Glutamatergic neuron (in vitro differentiated cells): Measurements from ENCODE around the gene NECAB2. TPM values are rescaled to one million over a fixed set of nuclear protein-coding genes. Genes with fewer than 3 reads are reported as not detected.

Source experiments
- DNase-seq: peaks from one replicate; pipeline ENCODE4 v3.0.0; 2022
- H3K27ac Mint-ChIP-seq: one replicate; pipeline ENCODE4 v1.8.0; 2020; ENCODE audit warnings: mild to moderate bottlenecking, mixed read lengths, inconsistent platforms; ENCODE audit not compliant: unreplicated experiment
- H3K27me3 Mint-ChIP-seq: one replicate; pipeline ENCODE4 v1.8.0; 2020; ENCODE audit warnings: mild to moderate bottlenecking, moderate library complexity, mixed read lengths, inconsistent platforms; ENCODE audit not compliant: unreplicated experiment
- H3K36me3 Mint-ChIP-seq: one replicate; pipeline ENCODE4 v1.8.0; 2020; ENCODE audit warnings: mild to moderate bottlenecking, mixed read lengths, inconsistent platforms; ENCODE audit not compliant: unreplicated experiment
- H3K4me1 Mint-ChIP-seq: one replicate; pipeline ENCODE4 v1.8.0; 2020; ENCODE audit warnings: mild to moderate bottlenecking, low read depth, mixed read lengths, inconsistent platforms; ENCODE audit not compliant: unreplicated experiment
- H3K4me3 Mint-ChIP-seq: one replicate; pipeline ENCODE4 v1.8.0; 2020; ENCODE audit warnings: mild to moderate bottlenecking, mixed read lengths, inconsistent platforms; ENCODE audit not compliant: unreplicated experiment
- H3K9me3 Mint-ChIP-seq: one replicate; pipeline ENCODE4 v1.8.0; 2020; ENCODE audit warnings: mild to moderate bottlenecking, moderate library complexity, mixed read lengths, inconsistent platforms; ENCODE audit not compliant: unreplicated experiment
- CTCF ChIP-seq: fragments of 200-600 bp; sonication (generic); IDR thresholded peaks from one replicate; pipeline ENCODE4 v1.5.0; 2021; ENCODE audit not compliant: partially characterized antibody, unreplicated experiment
- total RNA-seq: library from RNA; stranded (reverse); fragmentation: NEBNext Ultra II Directional; extraction: Animal tissue kit (Norgen Biotek cat#: 25700); gene quantifications from one replicate; pipeline ENCODE4 v1.2.1, GENCODE V29; 2021; ENCODE audit not compliant: unreplicated experiment

NECAB2 gene
- total RNA-seq, 1 donor from 2014 or later = 112 TPM

GRCh38 chr16:83952587-83952939, 15.5 kb upstream of the NECAB2 start:
- Mint-ChIP-seq H3K4me3 (no peak overlapping the region), H3K27ac (no peak overlapping the region), H3K27me3 (peaks cover 5% of the 10 kb centered on the region), H3K4me1 (peaks cover 3% of the 10 kb centered on the region), H3K36me3 (peaks cover 4% of the 10 kb centered on the region), H3K9me3 (peaks cover 6% of the 10 kb centered on the region)
- no peak for DNase-seq
- no peak for TF ChIP-seq CTCF

DNA sequence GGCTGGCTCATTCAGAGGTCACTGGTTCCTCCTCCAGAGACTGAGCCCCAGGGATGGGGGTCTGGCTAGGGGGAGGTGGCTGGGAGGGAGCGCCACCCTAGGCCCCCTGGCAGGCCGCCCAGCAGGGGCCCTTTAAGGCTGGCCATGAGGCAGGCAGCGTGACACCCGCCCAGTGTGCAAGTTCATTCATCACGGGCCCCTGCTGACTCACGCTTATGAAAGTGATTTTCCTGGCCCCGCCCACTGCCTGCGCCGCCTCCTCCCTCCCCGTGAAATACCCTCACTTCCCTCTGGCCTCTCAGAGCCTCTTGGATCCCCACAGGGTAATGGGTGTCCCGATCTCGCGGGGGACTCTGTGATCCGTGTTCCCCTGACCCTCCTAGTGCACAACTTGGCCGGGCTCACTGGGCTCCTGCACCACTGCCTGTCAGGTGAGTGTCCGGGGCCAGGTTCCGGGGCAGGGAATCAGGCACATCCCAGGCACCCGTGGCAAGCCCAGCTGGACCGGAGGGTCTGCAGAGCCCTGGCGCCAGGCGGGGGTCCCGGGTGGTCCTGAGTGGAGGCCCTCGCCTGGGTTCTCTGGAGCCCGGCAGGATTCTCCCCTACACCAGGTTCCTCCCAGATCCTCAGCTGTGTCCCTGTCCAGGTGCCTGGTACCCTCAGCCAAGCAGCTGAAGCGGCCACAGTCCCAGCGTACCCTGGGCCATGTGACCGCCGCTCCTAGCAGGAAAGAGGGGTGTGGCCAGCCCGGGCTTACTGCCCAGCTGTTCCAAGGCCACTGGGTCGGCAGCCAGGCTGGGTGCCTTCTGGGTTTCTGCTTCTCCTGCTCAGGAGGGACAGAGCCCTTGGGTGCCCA, 14.9 kb upstream of the NECAB2 start, which contains the start of gene OSGIN1:
OSGIN1 (plus strand) TSS at position 301 of the 856 bp plus-strand sequence. CDS start 4,432 bp downstream, outside the sequence.
- TF ChIP-seq CTCF = no peak
- Mint-ChIP-seq H3K4me3 (no peak within 1 kb of the TSS), H3K27me3 (peaks cover 5% of the 10 kb centered on the region), H3K4me1 (peaks cover 3% of the 10 kb centered on the region), H3K9me3 (peaks cover 6% of the 10 kb centered on the region), H3K36me3 (peaks cover 4% of the 10 kb centered on the region), H3K27ac (no peak within 1 kb of the TSS)
- DNase-seq = no peak

DNA sequence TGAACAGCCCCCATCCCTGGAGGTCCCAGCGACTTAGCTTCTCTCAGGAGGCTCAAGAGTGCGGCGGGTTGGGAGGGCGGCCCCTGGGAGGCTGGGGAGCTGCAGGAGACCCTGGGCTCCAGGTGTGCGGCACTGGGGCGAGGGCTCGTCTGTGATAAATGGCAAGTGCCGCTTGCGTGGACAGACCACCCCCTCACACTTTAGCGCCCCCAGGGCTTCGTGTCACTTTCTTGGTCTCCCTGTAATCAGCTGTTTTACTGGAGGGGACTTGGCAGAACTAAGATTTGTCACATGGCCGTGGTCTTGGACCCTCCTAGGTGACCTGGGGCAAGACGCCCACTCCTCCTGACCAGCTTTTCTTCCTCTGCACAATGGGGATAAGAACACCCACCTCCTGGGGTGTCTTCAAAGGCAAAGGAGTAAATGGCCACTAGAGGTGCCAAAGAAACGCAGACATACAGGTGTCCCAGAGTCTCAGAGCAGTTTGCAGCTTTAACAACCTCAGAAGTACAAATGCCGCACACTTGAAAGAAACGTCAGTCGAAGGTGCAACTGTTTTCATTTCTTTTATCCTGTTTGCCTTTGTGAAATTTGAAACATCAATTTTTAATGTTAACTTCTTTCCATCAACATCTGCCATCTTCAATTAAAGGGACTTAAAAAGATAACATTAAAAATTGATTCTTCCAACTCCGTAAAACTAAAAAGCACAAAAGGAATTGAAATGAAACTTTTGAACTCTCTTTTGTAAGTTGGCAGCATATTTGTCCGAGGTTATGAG, 14.1 kb upstream of the NECAB2 start:
- no peak for DNase-seq
- Mint-ChIP-seq H3K27ac (no peak overlapping the region), H3K27me3 (peaks cover 2% of the 10 kb centered on the region), H3K4me3 (no peak overlapping the region), H3K36me3 (peaks cover 4% of the 10 kb centered on the region), H3K9me3 (peaks cover 6% of the 10 kb centered on the region), H3K4me1 (peaks cover 6% of the 10 kb centered on the region)
- peak; percentile 30 for TF ChIP-seq CTCF

GRCh38 chr16:83954577-83955016, 13.4 kb upstream of the NECAB2 start:
- TF ChIP-seq CTCF = no peak
- H3K4me1 Mint-ChIP-seq = peaks cover 6% of the 10 kb centered on the region
- no peak overlapping the region for H3K4me3 Mint-ChIP-seq
- no peak overlapping the region for H3K27ac Mint-ChIP-seq
- peaks cover 8% of the 10 kb centered on the region for H3K9me3 Mint-ChIP-seq
- H3K27me3 Mint-ChIP-seq = peaks cover 2% of the 10 kb centered on the region
- DNase-seq = no peak
- peaks cover 4% of the 10 kb centered on the region for H3K36me3 Mint-ChIP-seq
